CD8-positive, alpha-beta memory T cell (primary cell): Measurements from ENCODE around the gene RBMS3. TPM values are rescaled to one million over a fixed set of nuclear protein-coding genes. Genes with fewer than 3 reads are reported as not detected.

Experiments
- CTCF ChIA-PET: fragments of 350-600 bp; sonication (Branson Sonifier 250); formaldehyde crosslinking; loops from one replicate; lab custom pipeline; 2021; ENCODE audit warnings: antibody characterized with exemption; lab: Charles Lee
- POLR2A ChIA-PET: fragments of 350-600 bp; sonication (Branson Sonifier 250); formaldehyde crosslinking; loops from one replicate; lab custom pipeline; 2021; ENCODE audit warnings: antibody characterized with exemption; lab: Charles Lee
- DNase-seq, 5 donors: peaks; one replicate each; pipeline versions ENCODE4 v3.0.0 to v3.0.0-alpha.2; 2020 to 2022; ENCODE audit warnings: mixed read lengths in 1 of 5
- H3K27ac ChIP-seq: one replicate; pipeline ENCODE4 v1.7.0; 2013; ENCODE audit warnings: low read depth, mild to moderate bottlenecking, low read length, moderate library complexity
- H3K27me3 ChIP-seq: 2 replicates; pipeline ENCODE4 v1.7.0; 2013; ENCODE audit warnings: low read length, mild to moderate bottlenecking; ENCODE audit not compliant: insufficient read depth, poor library complexity, severe bottlenecking
- H3K36me3 ChIP-seq: 2 replicates; pipeline ENCODE4 v1.7.0; 2013; ENCODE audit warnings: mild to moderate bottlenecking, low read length, moderate library complexity; ENCODE audit not compliant: insufficient read depth
- H3K4me1 ChIP-seq: 2 replicates; pipeline ENCODE4 v1.7.0; 2013; ENCODE audit warnings: mild to moderate bottlenecking, low read length, moderate library complexity; ENCODE audit not compliant: insufficient read depth
- H3K4me3 ChIP-seq: 2 replicates; pipeline ENCODE4 v1.7.0; 2013; ENCODE audit warnings: mild to moderate bottlenecking, low read length
- H3K9me3 ChIP-seq: 2 replicates; pipeline ENCODE4 v1.7.0; 2013; ENCODE audit warnings: mild to moderate bottlenecking, low read length
- H3K27ac Mint-ChIP-seq, 8 donors: one replicate each; pipeline ENCODE4 v1.8.0; 2020 to 2021; ENCODE audit warnings: mixed read lengths in 8 of 8, mild to moderate bottlenecking in 6 of 8, inconsistent platforms in 3 of 8, moderate library complexity in 3 of 8
- H3K27me3 Mint-ChIP-seq, 2 donors: one replicate each; pipeline ENCODE4 v1.8.0; 2020 to 2021; ENCODE audit warnings: mixed read lengths in 2 of 2, mild to moderate bottlenecking in 1 of 2, moderate library complexity in 1 of 2
- H3K36me3 Mint-ChIP-seq, 3 donors: one replicate each; pipeline ENCODE4 v1.8.0; 2020 to 2021; ENCODE audit warnings: mixed read lengths in 3 of 3, inconsistent platforms in 1 of 3, mild to moderate bottlenecking in 1 of 3
- H3K4me1 Mint-ChIP-seq, 3 donors: one replicate each; pipeline ENCODE4 v1.8.0; 2020 to 2021; ENCODE audit warnings: mixed read lengths in 3 of 3, inconsistent platforms in 1 of 3, mild to moderate bottlenecking in 1 of 3
- H3K4me3 Mint-ChIP-seq, 7 donors: one replicate each; pipeline ENCODE4 v1.8.0; 2020 to 2021; ENCODE audit warnings: mixed read lengths in 7 of 7, mild to moderate bottlenecking in 6 of 7, moderate library complexity in 4 of 7, inconsistent platforms in 2 of 7
- H3K9me3 Mint-ChIP-seq, 5 donors: one replicate each; pipeline ENCODE4 v1.8.0; 2020 to 2022; ENCODE audit warnings: mixed read lengths in 5 of 5, mild to moderate bottlenecking in 3 of 5, moderate library complexity in 2 of 5, inconsistent platforms in 1 of 5
- polyA plus RNA-seq: library from polyadenylated mRNA; unstranded; fragments of 300-500 nt; fragmentation: Illumina TruSeq; gene quantifications from one replicate; pipeline ENCODE4 v1.2.3, GENCODE V29; 2021
- total RNA-seq, 2 experiments: library from RNA; stranded (reverse); gene quantifications; one replicate each; pipeline ENCODE4 v1.2.3, GENCODE V29; 2021

Gene RBMS3
- total and polyA plus RNA-seq, 3 experiments from 2014 or later = 0.21 to 0.33 (median 0.22) TPM

GRCh38 chr3:29926378-29926777 lies 645.5 kb downstream of the RBMS3 start:
- H3K27ac ChIP-seq = no peak overlapping the region
- no peaks in the 10 kb centered on the region for H3K4me1 ChIP-seq
- Mint-ChIP-seq H3K36me3 (no peaks in the 10 kb centered on the region), H3K27me3 (no peaks in the 10 kb centered on the region), H3K27ac (no peak overlapping the region), H3K4me3 (no peak overlapping the region), H3K9me3 (peaks cover 0 to 2% (median 0%) of the 10 kb centered on the region in 5 donors), H3K4me1 (no peaks in the 10 kb centered on the region)
- ChIA-PET POLR2A (no interaction called here), CTCF (no interaction called here)
- no peaks in the 10 kb centered on the region for H3K36me3 ChIP-seq
- no peak for DNase-seq
- H3K9me3 ChIP-seq = no peaks in the 10 kb centered on the region
- H3K4me3 ChIP-seq = no peak overlapping the region
- no peaks in the 10 kb centered on the region for H3K27me3 ChIP-seq

GRCh38 chr3:29932696-29933325 lies 651.9 kb downstream of the RBMS3 start:
- Mint-ChIP-seq H3K27me3 (peaks cover 0 to 2% of the 10 kb centered on the region in 2 donors), H3K36me3 (no peaks in the 10 kb centered on the region), H3K4me1 (no peaks in the 10 kb centered on the region), H3K27ac (no peak overlapping the region), H3K4me3 (no peak overlapping the region), H3K9me3 (no peaks in the 10 kb centered on the region)
- DNase-seq = no peak
- Histone ChIP-seq H3K27ac (no peak overlapping the region), H3K36me3 (no peaks in the 10 kb centered on the region), H3K27me3 (no peaks in the 10 kb centered on the region), H3K4me1 (no peaks in the 10 kb centered on the region), H3K9me3 (no peaks in the 10 kb centered on the region), H3K4me3 (no peak overlapping the region)
- ChIA-PET CTCF (no interaction called here), POLR2A (no interaction called here)

GRCh38 chr3:29933802-29934490 lies 653.1 kb downstream of the RBMS3 start:
- Histone ChIP-seq H3K27ac (no peak overlapping the region), H3K27me3 (no peaks in the 10 kb centered on the region), H3K4me3 (no peak overlapping the region), H3K36me3 (no peaks in the 10 kb centered on the region), H3K4me1 (no peaks in the 10 kb centered on the region), H3K9me3 (no peaks in the 10 kb centered on the region)
- no peaks in the 10 kb centered on the region for H3K9me3 Mint-ChIP-seq
- H3K4me3 Mint-ChIP-seq = no peak overlapping the region
- peaks cover 0 to 2% of the 10 kb centered on the region in 2 donors for H3K27me3 Mint-ChIP-seq
- H3K27ac Mint-ChIP-seq = no peak overlapping the region
- POLR2A ChIA-PET = no interaction called here
- no peaks in the 10 kb centered on the region for H3K36me3 Mint-ChIP-seq
- no peak for DNase-seq
- H3K4me1 Mint-ChIP-seq = no peaks in the 10 kb centered on the region
- CTCF ChIA-PET = no interaction called here

GRCh38 chr3:29934751-29935150 lies 653.9 kb downstream of the RBMS3 start:
- Histone ChIP-seq H3K27me3 (no peaks in the 10 kb centered on the region), H3K27ac (no peak overlapping the region), H3K9me3 (no peaks in the 10 kb centered on the region), H3K4me3 (no peak overlapping the region), H3K4me1 (no peaks in the 10 kb centered on the region), H3K36me3 (no peaks in the 10 kb centered on the region)
- Mint-ChIP-seq H3K27ac (no peak overlapping the region), H3K27me3 (peaks cover 0 to 2% of the 10 kb centered on the region in 2 donors), H3K36me3 (no peaks in the 10 kb centered on the region), H3K4me1 (no peaks in the 10 kb centered on the region), H3K4me3 (no peak overlapping the region), H3K9me3 (no peaks in the 10 kb centered on the region)
- no peak for DNase-seq
- POLR2A ChIA-PET = no interaction called here
- CTCF ChIA-PET = no interaction called here

GRCh38 chr3:29936054-29936453 lies 655.2 kb downstream of the RBMS3 start:
- Mint-ChIP-seq H3K27ac (no peak overlapping the region), H3K9me3 (no peaks in the 10 kb centered on the region), H3K4me1 (no peaks in the 10 kb centered on the region), H3K27me3 (peaks cover 0 to 2% of the 10 kb centered on the region in 2 donors), H3K36me3 (no peaks in the 10 kb centered on the region), H3K4me3 (no peak overlapping the region)
- Histone ChIP-seq H3K27ac (no peak overlapping the region), H3K4me1 (no peaks in the 10 kb centered on the region), H3K9me3 (no peaks in the 10 kb centered on the region), H3K27me3 (no peaks in the 10 kb centered on the region), H3K36me3 (no peaks in the 10 kb centered on the region), H3K4me3 (no peak overlapping the region)
- CTCF ChIA-PET = no interaction called here
- no peak for DNase-seq
- POLR2A ChIA-PET = no interaction called here

- H3K4me1 Mint-ChIP-seq = no peaks in the 10 kb centered on the region
- no peak overlapping the region for H3K4me3 Mint-ChIP-seq
- H3K27me3 Mint-ChIP-seq = peaks cover 0 to 2% of the 10 kb centered on the region in 2 donors
- H3K4me1 ChIP-seq = no peaks in the 10 kb centered on the region
- no peak for DNase-seq
- ChIA-PET CTCF (no interaction called here), POLR2A (no interaction called here)
- H3K9me3 ChIP-seq = no peaks in the 10 kb centered on the region
- no peaks in the 10 kb centered on the region for H3K27me3 ChIP-seq
- no peak overlapping the region for H3K4me3 ChIP-seq
- no peaks in the 10 kb centered on the region for H3K36me3 Mint-ChIP-seq
- no peaks in the 10 kb centered on the region for H3K36me3 ChIP-seq
- no peak overlapping the region for H3K27ac ChIP-seq
- no peaks in the 10 kb centered on the region for H3K9me3 Mint-ChIP-seq
- H3K27ac Mint-ChIP-seq = no peak overlapping the region
Observed at GRCh38 chr3:29936766-29937165, 655.9 kb downstream of the RBMS3 start.

GRCh38 chr3:29937185-29937584 lies 656.3 kb downstream of the RBMS3 start:
- Histone ChIP-seq H3K9me3 (no peaks in the 10 kb centered on the region), H3K4me1 (no peaks in the 10 kb centered on the region), H3K27me3 (no peaks in the 10 kb centered on the region), H3K36me3 (no peaks in the 10 kb centered on the region), H3K4me3 (no peak overlapping the region), H3K27ac (no peak overlapping the region)
- Mint-ChIP-seq H3K36me3 (no peaks in the 10 kb centered on the region), H3K27me3 (peaks cover 0 to 5% of the 10 kb centered on the region in 2 donors), H3K4me3 (no peak overlapping the region), H3K27ac (no peak overlapping the region), H3K4me1 (no peaks in the 10 kb centered on the region), H3K9me3 (no peaks in the 10 kb centered on the region)
- CTCF ChIA-PET = no interaction called here
- POLR2A ChIA-PET = no interaction called here
- no peak for DNase-seq

GRCh38 chr3:29940759-29941323 lies 660.0 kb downstream of the RBMS3 start:
- H3K27me3 ChIP-seq = no peaks in the 10 kb centered on the region
- no peak overlapping the region for H3K27ac ChIP-seq
- H3K4me3 Mint-ChIP-seq = no peak overlapping the region
- H3K36me3 ChIP-seq = no peaks in the 10 kb centered on the region
- no peak overlapping the region for H3K27ac Mint-ChIP-seq
- POLR2A ChIA-PET = no interaction called here
- H3K9me3 Mint-ChIP-seq = no peaks in the 10 kb centered on the region
- H3K4me3 ChIP-seq = no peak overlapping the region
- no peaks in the 10 kb centered on the region for H3K4me1 ChIP-seq
- H3K9me3 ChIP-seq = no peaks in the 10 kb centered on the region
- no peaks in the 10 kb centered on the region for H3K4me1 Mint-ChIP-seq
- DNase-seq = no peak
- peaks cover 0 to 5% of the 10 kb centered on the region in 2 donors for H3K27me3 Mint-ChIP-seq
- H3K36me3 Mint-ChIP-seq = no peaks in the 10 kb centered on the region
- CTCF ChIA-PET = no interaction called here
